Right lobe of liver (tissue), 6 donors: ENCODE measurements around the gene C19orf53. TPM values are rescaled to one million over a fixed set of nuclear protein-coding genes. Genes with fewer than 3 reads are reported as not detected.

Experiments
- ATAC-seq, 4 donors: fragments of 200-7000 bp; cut with Tn5 transposase; one replicate each; pipeline ENCODE4 v1.9.1; 2020; ENCODE audit warnings: mild to moderate bottlenecking in 4 of 4, moderate library complexity in 4 of 4
- DNase-seq, 3 donors: peaks; one replicate each; pipeline ENCODE4 v3.0.0-alpha.2; 2020
- H3K27ac ChIP-seq, 3 donors: fragments of 200-600 bp; one replicate each; pipeline ENCODE4 v1.8.0; 2022
- H3K27me3 ChIP-seq, 2 donors: fragments of 200-600 bp; one replicate each; pipeline ENCODE4 v1.8.0; 2022
- H3K36me3 ChIP-seq, 4 donors: fragments of 200-600 bp; sonication (generic) in 1 of 4; one replicate each; pipeline versions ENCODE4 v1.5.1 to v1.8.0; 2017 to 2022; ENCODE audit warnings: control low read depth in 1 of 4
- H3K4me1 ChIP-seq, 4 donors: fragments of 200-600 bp; sonication (generic) in 1 of 4; one replicate each; pipeline versions ENCODE4 v1.5.1 to v1.8.0; 2017 to 2022; ENCODE audit warnings: control low read depth in 1 of 4
- H3K4me3 ChIP-seq, 3 donors: fragments of 200-600 bp; one replicate each; pipeline ENCODE4 v1.8.0; 2022
- H3K9me3 ChIP-seq, 4 donors: fragments of 200-600 bp; sonication (generic) in 1 of 4; one replicate each; pipeline versions ENCODE4 v1.5.1 to v1.8.0; 2017 to 2022; ENCODE audit warnings: control low read depth in 1 of 4
- CTCF ChIP-seq, 4 donors: fragments of 200-600 bp in 3 of 4; fragments of 450-650 bp in 1 of 4; IDR thresholded peaks; one replicate each; pipeline versions ENCODE4 v1.5.1 to v1.8.0; 2016 to 2022; ENCODE audit warnings: antibody characterized with exemption in 4 of 4, mild to moderate bottlenecking in 2 of 4
- POLR2A ChIP-seq: fragments of 450-650 bp; IDR thresholded peaks from one replicate; pipeline ENCODE4 v1.6.1; 2017; ENCODE audit warnings: antibody characterized with exemption, mild to moderate bottlenecking
- WGBS: methylation state at CpG from one replicate; pipeline ENCODE4 v1.1.6; 2018; ENCODE audit warnings: low coverage, low lambda C conversion rate; ENCODE audit not compliant: insufficient coverage; ENCODE audit errors: missing lambda C conversion rate; 5-methylcytosine and 5-hydroxymethylcytosine counted together
- intact Hi-C, 2 donors: fragments of 100-400 bp; cut with DNase I; formaldehyde crosslinking; loops; one replicate each; pipeline versions ENCODE4 v1.11.2 to v1.14.1; 2022
- total RNA-seq, 6 experiments: library from RNA; depleted of rRNA in 2 of 6; stranded (reverse); fragments of >200 nt in 2 of 6; fragmentation: NEBNext Ultra II Directional in 3 of 6; extraction: Animal tissue kit (Norgen Biotek cat#: 25700) in 3 of 6; gene quantifications; one replicate each; pipeline versions ENCODE4 v1.1.0 to v1.2.4, GENCODE V29; 2016 to 2023
- donor health status: DM: no; HTN: yes; CAD: no.
- donor health status: DM: no; HTN: no; CAD: no.
- donor health status: DM: no; HTN: no; CAD: no.
- donor health status: DM: no; HTN: yes; CAD: no.
- donor health status: DM: no; HTN: yes; CAD: no.

The C19orf53 gene
- total RNA-seq, 6 experiments from 2014 or later: 30.6 to 227 (median 32.8) TPM

- Histone ChIP-seq H3K4me3 (no peak overlapping the region), H3K27me3 (no peaks in the 10 kb centered on the region), H3K27ac (no peak overlapping the region), H3K4me1 (no peaks in the 10 kb centered on the region), H3K36me3 (no peaks in the 10 kb centered on the region), H3K9me3 (no peaks in the 10 kb centered on the region)
- TF ChIP-seq POLR2A: no peak
- ATAC-seq (no peak), DNase-seq (no peak)
- WGBS: 80% methylated on average over 1 of the region's 2 CpGs
- intact Hi-C loops: no loop called here
Observed at GRCh38 chr19:13741893-13742292, 32.4 kb upstream of the C19orf53 start.

GRCh38 chr19:13742756-13743155 lies 31.5 kb upstream of the C19orf53 start:
- TF ChIP-seq POLR2A: no peak
- TF ChIP-seq CTCF (IDR thresholded peaks at IDR 0.05): no peak
- Histone ChIP-seq H3K4me3 (no peak overlapping the region), H3K9me3 (no peaks in the 10 kb centered on the region), H3K27me3 (no peaks in the 10 kb centered on the region), H3K4me1 (no peaks in the 10 kb centered on the region), H3K27ac (no peak overlapping the region), H3K36me3 (no peaks in the 10 kb centered on the region)
- ATAC-seq: no peak
- no CpG with 5 or more reads among the region's 1 CpG for WGBS
- intact Hi-C loops: no loop called here
- DNase-seq: no peak

- H3K9me3 ChIP-seq: no peaks in the 10 kb centered on the region
- DNase-seq: no peak
- H3K4me3 ChIP-seq: no peak overlapping the region
- no peaks in the 10 kb centered on the region for H3K36me3 ChIP-seq
- H3K4me1 ChIP-seq: peaks cover 0 to 10% (median 3%) of the 10 kb centered on the region in 4 donors
- TF ChIP-seq POLR2A: no peak
- no peak for TF ChIP-seq CTCF (IDR thresholded peaks at IDR 0.05)
- no peak overlapping the region for H3K27ac ChIP-seq
- H3K27me3 ChIP-seq: no peaks in the 10 kb centered on the region
- no peak for ATAC-seq
- intact Hi-C loops: no loop called here
Observed at GRCh38 chr19:13744174-13744573, 30.1 kb upstream of the C19orf53 start.

- Histone ChIP-seq H3K27me3 (no peaks in the 10 kb centered on the region), H3K9me3 (no peaks in the 10 kb centered on the region), H3K4me1 (peaks cover 0 to 13% (median 3%) of the 10 kb centered on the region in 4 donors), H3K4me3 (peak overlapping the region; percentile 79 to 95 (median 90)), H3K27ac (peak overlapping the region in 1 of 3 donors; percentile 55), H3K36me3 (peaks cover 0 to 6% (median 0%) of the 10 kb centered on the region in 4 donors)
- TF ChIP-seq CTCF (IDR thresholded peaks at IDR 0.05) (no peak), POLR2A (no peak)
- WGBS: 86% methylated on average over 8 of the region's 8 CpGs
- intact Hi-C loops: no loop called here
- DNase-seq (no peak), ATAC-seq (no peak)
Observed at GRCh38 chr19:13747098-13747453, 27.2 kb upstream of the C19orf53 start.

GRCh38 chr19:13748169-13748828 lies 26.0 kb upstream of the C19orf53 start:
- Histone ChIP-seq H3K27ac (peak overlapping the region; percentile 75 to 93 (median 82)), H3K9me3 (no peaks in the 10 kb centered on the region), H3K36me3 (peaks cover 0 to 18% (median 0%) of the 10 kb centered on the region in 4 donors), H3K27me3 (no peaks in the 10 kb centered on the region), H3K4me1 (peaks cover 0 to 13% (median 3%) of the 10 kb centered on the region in 4 donors), H3K4me3 (peak overlapping the region; percentile 79 to 95 (median 90))
- no peak for TF ChIP-seq POLR2A
- TF ChIP-seq CTCF (IDR thresholded peaks at IDR 0.05): no peak
- DNase-seq: no peak
- no peak for ATAC-seq
- intact Hi-C loops: no loop called here
- 2% methylated on average over 25 of the region's 25 CpGs for WGBS
